HepG2 (cell line): ENCODE measurements around the gene PIAS3. TPM values are rescaled to one million over a fixed set of nuclear protein-coding genes. Genes with fewer than 3 reads are reported as not detected.

Experiments used
- CBX5 ChIP-seq: sonication (generic); formaldehyde crosslinking; IDR thresholded peaks from 2 replicates; pipeline ENCODE4 v1.4.0; 2020; ENCODE audit warnings: missing genetic modification reagents, borderline replicate concordance
- HNRNPK ChIP-seq: fragments of 200-400 bp; formaldehyde crosslinking; IDR thresholded peaks from 2 replicates; pipeline ENCODE4 v1.6.1; 2018; ENCODE audit warnings: low read length, low read depth, moderate library complexity, mild to moderate bottlenecking; ENCODE audit not compliant: poor library complexity, severe bottlenecking
- JDP2 ChIP-seq: sonication (generic); formaldehyde crosslinking; IDR thresholded peaks from 2 replicates; pipeline ENCODE4 v1.8.1; 2022; ENCODE audit warnings: missing genetic modification reagents, borderline replicate concordance
- MAFF ChIP-seq: IDR thresholded peaks from 2 replicates; pipeline ENCODE4 v1.6.1; 2011; ENCODE audit warnings: low read depth, low read length, improper control_type of control experiment
- MTF1 ChIP-seq: sonication (generic); formaldehyde crosslinking; IDR thresholded peaks from 2 replicates; pipeline ENCODE4 v1.5.0; 2020; ENCODE audit warnings: missing genetic modification reagents
- NCOA1 ChIP-seq: sonication (generic); formaldehyde crosslinking; IDR thresholded peaks from 2 replicates; pipeline ENCODE4 v1.9.0; 2021; ENCODE audit warnings: missing genetic modification reagents
- TCF7 ChIP-seq: sonication (generic); IDR thresholded peaks from 2 replicates; pipeline ENCODE4 v1.6.1; 2016; ENCODE audit warnings: antibody characterized with exemption, low read depth
- ZNF234 ChIP-seq: sonication (generic); formaldehyde crosslinking; conservative IDR thresholded peaks from 2 replicates; pipeline ENCODE4 v1.5.1; 2020; ENCODE audit warnings: mild to moderate bottlenecking, missing genetic modification reagents
- ZNF34 ChIP-seq: sonication (generic); formaldehyde crosslinking; IDR thresholded peaks from 2 replicates; pipeline ENCODE4 v1.4.0; 2020; ENCODE audit warnings: mild to moderate bottlenecking, missing genetic modification reagents, borderline replicate concordance
- ZNF674 ChIP-seq: sonication (generic); formaldehyde crosslinking; IDR thresholded peaks from 2 replicates; pipeline ENCODE4 v1.5.0; 2020; ENCODE audit warnings: low read depth, mild to moderate bottlenecking, missing genetic modification reagents
- polyA plus RNA-seq, 8 experiments: library from polyadenylated mRNA; depleted of rRNA in 3 of 8; stranded (reverse) in 7 of 8; unstranded in 1 of 8; fragments of >200 nt; fragmentation: Illumina TruSeq in 4 of 8; extraction: Trizol in 4 of 8; gene quantifications; 2 replicates each; pipeline versions ENCODE4 v1.2.1 to v1.2.3, GENCODE V29; 2011 to 2016; ENCODE audit warnings: low read depth in 4 of 8, missing spikeins in 1 of 8, mixed read lengths in 1 of 8; ENCODE audit not compliant: insufficient read depth in 1 of 8
- total RNA-seq, 5 experiments: library from RNA; depleted of rRNA; stranded (reverse); fragments of >200 nt; fragmentation: Illumina TruSeq; extraction: Trizol; gene quantifications; 2 replicates each; pipeline ENCODE4 v1.2.3, GENCODE V29; 2016; ENCODE audit warnings: low read depth in 1 of 5
- TF ChIP-seq, protein P1 (sequence below): IDR thresholded peaks from 2 replicates; pipeline ENCODE4 v1.6.1; 2012; ENCODE audit warnings: low read length, improper control_type of control experiment
- TF ChIP-seq, protein P2 (sequence below): sonication (generic); formaldehyde crosslinking; IDR thresholded peaks from 2 replicates; pipeline ENCODE4 v1.4.0; 2020; ENCODE audit warnings: missing genetic modification reagents, low read depth, mild to moderate bottlenecking, borderline replicate concordance
- TF ChIP-seq, protein P3 (sequence below): sonication (generic); formaldehyde crosslinking; IDR thresholded peaks from 2 replicates; pipeline ENCODE4 v1.4.0; 2020; ENCODE audit warnings: missing genetic modification reagents
- TF ChIP-seq, protein P4 (sequence below): sonication (generic); formaldehyde crosslinking; IDR thresholded peaks from 2 replicates; pipeline ENCODE4 v1.4.0; 2020; ENCODE audit warnings: missing genetic modification reagents
- TF ChIP-seq, protein P5 (sequence below): sonication (generic); formaldehyde crosslinking; IDR thresholded peaks from 2 replicates; pipeline ENCODE4 v1.5.0; 2020; ENCODE audit warnings: missing genetic modification reagents
- TF ChIP-seq, protein P6 (sequence below): sonication (generic); formaldehyde crosslinking; IDR thresholded peaks from 2 replicates; pipeline ENCODE4 v1.4.0; 2020; ENCODE audit warnings: missing genetic modification reagents; ENCODE audit errors: not compliant biosample characterization
- TF ChIP-seq, protein P7 (sequence below): sonication (generic); formaldehyde crosslinking; conservative IDR thresholded peaks from 2 replicates; pipeline ENCODE4 v1.5.0; 2020; ENCODE audit warnings: missing genetic modification reagents

Gene PIAS3
- total and polyA plus RNA-seq, 2 of the 13 experiments (the other 11 are each of a cell fraction or from before 2014, with no cell fraction given) = 3.7 to 8.0 TPM

DNA sequence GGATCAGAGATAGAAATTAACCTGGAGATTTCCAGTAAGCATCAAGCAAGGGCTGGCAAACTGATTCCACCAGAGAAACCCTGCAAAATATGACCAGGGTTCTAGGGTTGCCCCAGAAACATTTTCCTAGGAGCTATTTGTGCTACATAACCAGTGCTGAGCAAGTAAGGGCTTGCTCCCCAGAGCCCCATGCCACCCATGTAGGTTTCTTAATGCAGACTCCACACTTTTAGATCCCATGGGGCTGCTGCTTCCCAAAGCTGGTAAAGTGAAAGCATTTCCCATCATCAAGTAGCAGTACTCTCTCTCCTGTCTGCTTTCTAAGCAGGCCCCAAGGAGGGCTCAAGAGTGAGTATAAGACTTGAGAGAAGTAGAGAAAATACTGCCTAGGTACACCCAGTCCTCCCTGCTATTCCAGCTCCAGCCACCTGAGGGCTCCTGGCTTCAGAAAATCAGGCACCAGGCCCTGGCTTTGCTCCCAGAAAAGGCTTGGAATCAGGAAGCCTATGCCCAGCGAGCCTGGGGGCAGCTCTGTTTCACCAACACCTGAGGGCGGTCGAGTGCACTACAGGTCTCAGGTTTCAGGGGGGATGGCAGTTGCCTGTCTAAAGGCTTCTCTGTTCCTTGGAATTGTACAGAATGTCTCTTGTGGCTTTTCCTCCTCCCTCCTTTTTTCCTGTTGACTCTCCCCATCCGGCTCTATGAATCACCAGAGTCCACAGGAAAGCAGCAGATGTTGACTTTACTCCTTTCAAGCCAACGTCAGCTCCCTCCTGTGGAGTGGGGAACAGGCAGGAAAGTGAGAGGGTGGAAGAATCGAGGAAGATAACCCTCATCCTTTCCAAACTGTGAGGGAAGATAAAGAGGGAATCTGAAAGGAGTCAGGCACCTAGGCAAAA, 33.0 kb upstream of the PIAS3 start (continued):
- no peak for TF ChIP-seq MTF1 (CRISPR knock-in tag)
- TF ChIP-seq ZNF674 (CRISPR knock-in tag) = no peak
- peak; percentile 64 for TF ChIP-seq TCF7
- TF ChIP-seq, protein P1, sequence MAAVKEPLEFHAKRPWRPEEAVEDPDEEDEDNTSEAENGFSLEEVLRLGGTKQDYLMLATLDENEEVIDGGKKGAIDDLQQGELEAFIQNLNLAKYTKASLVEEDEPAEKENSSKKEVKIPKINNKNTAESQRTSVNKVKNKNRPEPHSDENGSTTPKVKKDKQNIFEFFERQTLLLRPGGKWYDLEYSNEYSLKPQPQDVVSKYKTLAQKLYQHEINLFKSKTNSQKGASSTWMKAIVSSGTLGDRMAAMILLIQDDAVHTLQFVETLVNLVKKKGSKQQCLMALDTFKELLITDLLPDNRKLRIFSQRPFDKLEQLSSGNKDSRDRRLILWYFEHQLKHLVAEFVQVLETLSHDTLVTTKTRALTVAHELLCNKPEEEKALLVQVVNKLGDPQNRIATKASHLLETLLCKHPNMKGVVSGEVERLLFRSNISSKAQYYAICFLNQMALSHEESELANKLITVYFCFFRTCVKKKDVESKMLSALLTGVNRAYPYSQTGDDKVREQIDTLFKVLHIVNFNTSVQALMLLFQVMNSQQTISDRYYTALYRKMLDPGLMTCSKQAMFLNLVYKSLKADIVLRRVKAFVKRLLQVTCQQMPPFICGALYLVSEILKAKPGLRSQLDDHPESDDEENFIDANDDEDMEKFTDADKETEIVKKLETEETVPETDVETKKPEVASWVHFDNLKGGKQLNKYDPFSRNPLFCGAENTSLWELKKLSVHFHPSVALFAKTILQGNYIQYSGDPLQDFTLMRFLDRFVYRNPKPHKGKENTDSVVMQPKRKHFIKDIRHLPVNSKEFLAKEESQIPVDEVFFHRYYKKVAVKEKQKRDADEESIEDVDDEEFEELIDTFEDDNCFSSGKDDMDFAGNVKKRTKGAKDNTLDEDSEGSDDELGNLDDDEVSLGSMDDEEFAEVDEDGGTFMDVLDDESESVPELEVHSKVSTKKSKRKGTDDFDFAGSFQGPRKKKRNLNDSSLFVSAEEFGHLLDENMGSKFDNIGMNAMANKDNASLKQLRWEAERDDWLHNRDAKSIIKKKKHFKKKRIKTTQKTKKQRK = no peak
- no peak for TF ChIP-seq NCOA1
- TF ChIP-seq ZNF34 = no peak
- 0 out of 2 replicates have a peak, but pooled peaks have one; percentile 25 for TF ChIP-seq MAFF
- TF ChIP-seq CBX5 (CRISPR knock-in tag) = peak; percentile 31; the same call in 1 of the 2 replicates
- TF ChIP-seq HNRNPK = no peak
- TF ChIP-seq, protein P2, sequence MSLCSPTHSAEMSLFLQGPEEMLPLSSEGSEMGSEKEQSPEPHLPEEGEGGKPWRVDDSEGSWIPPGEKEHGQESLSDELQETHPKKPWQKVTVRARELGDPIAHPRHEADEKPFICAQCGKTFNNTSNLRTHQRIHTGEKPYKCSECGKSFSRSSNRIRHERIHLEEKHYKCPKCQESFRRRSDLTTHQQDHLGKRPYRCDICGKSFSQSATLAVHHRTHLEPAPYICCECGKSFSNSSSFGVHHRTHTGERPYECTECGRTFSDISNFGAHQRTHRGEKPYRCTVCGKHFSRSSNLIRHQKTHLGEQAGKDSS (CRISPR knock-in tag) = peak; percentile 33; the same call in 1 of the 2 replicates
- no peak for TF ChIP-seq JDP2 (CRISPR knock-in tag)
- TF ChIP-seq, protein P3, sequence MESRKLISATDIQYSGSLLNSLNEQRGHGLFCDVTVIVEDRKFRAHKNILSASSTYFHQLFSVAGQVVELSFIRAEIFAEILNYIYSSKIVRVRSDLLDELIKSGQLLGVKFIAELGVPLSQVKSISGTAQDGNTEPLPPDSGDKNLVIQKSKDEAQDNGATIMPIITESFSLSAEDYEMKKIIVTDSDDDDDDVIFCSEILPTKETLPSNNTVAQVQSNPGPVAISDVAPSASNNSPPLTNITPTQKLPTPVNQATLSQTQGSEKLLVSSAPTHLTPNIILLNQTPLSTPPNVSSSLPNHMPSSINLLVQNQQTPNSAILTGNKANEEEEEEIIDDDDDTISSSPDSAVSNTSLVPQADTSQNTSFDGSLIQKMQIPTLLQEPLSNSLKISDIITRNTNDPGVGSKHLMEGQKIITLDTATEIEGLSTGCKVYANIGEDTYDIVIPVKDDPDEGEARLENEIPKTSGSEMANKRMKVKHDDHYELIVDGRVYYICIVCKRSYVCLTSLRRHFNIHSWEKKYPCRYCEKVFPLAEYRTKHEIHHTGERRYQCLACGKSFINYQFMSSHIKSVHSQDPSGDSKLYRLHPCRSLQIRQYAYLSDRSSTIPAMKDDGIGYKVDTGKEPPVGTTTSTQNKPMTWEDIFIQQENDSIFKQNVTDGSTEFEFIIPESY (CRISPR knock-in tag) = 0 out of 2 replicates have a peak, but pooled peaks have one; percentile 41
- TF ChIP-seq, protein P4, sequence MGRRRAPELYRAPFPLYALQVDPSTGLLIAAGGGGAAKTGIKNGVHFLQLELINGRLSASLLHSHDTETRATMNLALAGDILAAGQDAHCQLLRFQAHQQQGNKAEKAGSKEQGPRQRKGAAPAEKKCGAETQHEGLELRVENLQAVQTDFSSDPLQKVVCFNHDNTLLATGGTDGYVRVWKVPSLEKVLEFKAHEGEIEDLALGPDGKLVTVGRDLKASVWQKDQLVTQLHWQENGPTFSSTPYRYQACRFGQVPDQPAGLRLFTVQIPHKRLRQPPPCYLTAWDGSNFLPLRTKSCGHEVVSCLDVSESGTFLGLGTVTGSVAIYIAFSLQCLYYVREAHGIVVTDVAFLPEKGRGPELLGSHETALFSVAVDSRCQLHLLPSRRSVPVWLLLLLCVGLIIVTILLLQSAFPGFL (CRISPR knock-in tag) = no peak
- TF ChIP-seq, protein P5, sequence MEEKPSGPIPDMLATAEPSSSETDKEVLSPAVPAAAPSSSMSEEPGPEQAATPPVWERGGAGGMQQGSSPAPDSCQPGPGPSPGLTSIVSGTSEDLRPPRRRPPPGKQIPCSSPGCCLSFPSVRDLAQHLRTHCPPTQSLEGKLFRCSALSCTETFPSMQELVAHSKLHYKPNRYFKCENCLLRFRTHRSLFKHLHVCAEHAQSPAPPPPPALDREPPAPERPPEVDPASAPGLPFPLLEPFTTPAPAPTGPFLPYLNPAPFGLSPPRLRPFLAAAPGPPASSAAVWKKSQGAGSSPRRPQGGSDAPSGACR (CRISPR knock-in tag) = no peak
- no peak for TF ChIP-seq ZNF234 (CRISPR knock-in tag)
- TF ChIP-seq, protein P6, sequence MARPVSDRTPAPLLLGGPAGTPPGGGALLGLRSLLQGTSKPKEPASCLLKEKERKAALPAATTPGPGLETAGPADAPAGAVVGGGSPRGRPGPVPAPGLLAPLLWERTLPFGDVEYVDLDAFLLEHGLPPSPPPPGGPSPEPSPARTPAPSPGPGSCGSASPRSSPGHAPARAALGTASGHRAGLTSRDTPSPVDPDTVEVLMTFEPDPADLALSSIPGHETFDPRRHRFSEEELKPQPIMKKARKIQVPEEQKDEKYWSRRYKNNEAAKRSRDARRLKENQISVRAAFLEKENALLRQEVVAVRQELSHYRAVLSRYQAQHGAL (CRISPR knock-in tag) = no peak
- TF ChIP-seq, protein P7, sequence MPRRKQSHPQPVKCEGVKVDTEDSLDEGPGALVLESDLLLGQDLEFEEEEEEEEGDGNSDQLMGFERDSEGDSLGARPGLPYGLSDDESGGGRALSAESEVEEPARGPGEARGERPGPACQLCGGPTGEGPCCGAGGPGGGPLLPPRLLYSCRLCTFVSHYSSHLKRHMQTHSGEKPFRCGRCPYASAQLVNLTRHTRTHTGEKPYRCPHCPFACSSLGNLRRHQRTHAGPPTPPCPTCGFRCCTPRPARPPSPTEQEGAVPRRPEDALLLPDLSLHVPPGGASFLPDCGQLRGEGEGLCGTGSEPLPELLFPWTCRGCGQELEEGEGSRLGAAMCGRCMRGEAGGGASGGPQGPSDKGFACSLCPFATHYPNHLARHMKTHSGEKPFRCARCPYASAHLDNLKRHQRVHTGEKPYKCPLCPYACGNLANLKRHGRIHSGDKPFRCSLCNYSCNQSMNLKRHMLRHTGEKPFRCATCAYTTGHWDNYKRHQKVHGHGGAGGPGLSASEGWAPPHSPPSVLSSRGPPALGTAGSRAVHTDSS (CRISPR knock-in tag) = no peak
